Measurements from ENCODE around the gene KLHDC4.
A peak's percentile ranks its signal among the peaks of the same experiment; 100 is the strongest.
"Not testable (repeated sequence)": the region's sequence is repeated elsewhere in the genome, so short reads cannot be mapped to it uniquely, and the experiment has no call there.

The KLHDC4 gene

GRCh38 chr16:87765776-87766484 is at the start of gene KLHDC4:
Gene KLHDC4 (minus strand): TSS chr16:87765986. CDS start chr16:87765890, 96 bp downstream.
- DNase-seq: no peak

- no peak for DNase-seq
These were observed 49.8 kb upstream of the KLHDC4 start for GRCh38 chr16:87815567-87815966.

DNA sequence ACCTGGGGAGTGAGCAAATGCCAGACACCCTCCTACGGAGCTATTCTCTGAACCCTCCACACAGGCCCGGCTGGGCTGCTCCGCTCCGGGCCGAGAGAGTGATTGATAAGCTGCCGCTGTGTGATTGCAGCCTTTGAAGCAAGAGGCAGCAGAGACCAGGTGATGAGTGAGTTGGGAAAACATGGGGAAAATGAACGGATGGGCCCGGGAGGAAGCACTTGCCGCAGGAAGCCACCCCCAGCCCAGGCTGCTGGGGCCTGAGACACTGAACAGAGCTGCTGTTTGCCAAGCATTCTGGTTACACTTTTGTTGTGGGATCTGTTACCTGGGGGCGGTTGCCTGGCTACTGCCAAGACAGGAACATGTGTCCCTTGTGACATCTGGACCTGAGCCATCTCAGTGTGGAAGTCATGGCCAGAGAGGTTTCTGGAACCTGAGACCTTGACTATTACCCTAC is 46.4 kb upstream of the KLHDC4 start:
- peak; percentile 61 for DNase-seq

DNA sequence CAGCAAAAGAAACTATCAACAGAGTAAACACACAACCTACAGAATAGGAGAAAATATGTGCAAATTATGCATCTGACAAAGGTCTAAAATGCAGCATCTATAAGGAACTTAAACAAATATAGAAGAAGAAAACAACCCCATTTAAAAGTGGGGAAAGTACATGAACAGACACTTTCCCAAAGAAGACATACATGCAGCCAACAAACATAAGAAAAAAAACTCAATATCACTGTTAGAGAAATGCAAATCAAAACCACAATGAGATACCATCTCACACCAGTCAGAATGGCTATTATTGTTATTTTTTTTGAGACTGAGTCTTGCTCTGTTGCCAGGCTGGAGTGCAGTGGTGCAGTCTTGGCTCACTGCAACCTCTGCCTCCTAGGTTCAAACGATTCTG is 45.7 kb upstream of the KLHDC4 start:
- DNase-seq: not testable (repeated sequence)

DNA sequence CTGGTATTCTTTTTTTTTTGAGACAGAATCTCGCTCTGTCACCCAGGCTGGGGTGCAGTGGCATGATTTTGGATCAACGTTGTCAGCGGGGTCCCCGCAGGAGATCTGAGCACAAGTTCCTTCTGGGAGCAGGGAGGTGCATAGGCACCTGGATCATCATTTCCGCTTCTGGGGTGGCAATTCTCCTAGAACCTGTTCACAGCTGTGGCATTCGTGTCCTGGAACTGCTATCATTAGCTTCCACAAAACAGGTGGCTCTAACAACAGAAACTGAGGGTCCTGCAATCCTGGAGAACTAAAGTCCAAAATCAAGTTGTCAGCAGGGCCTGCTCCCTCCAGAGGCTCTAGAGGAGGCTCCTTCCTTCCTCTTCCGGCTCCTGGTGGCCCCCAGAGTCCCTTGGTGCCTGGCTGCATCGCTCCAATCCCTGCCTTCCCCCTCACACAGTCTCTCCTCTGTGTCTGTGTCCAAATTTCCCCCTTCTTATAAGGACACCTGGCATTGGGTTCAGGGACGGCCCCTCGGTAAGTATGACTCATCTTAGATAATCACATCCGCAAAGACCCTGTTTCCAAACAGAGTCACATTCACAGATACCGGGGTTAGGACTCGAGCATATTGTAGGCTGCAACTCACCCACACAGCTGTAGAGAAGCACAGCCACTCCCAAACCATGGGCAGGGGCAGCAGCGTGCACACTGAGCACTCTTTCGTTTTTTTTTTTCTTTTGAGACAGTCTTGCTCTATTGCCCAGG is 43.5 kb upstream of the KLHDC4 start:
- DNase-seq: no peak

- DNase-seq: no peak
These were observed 42.3 kb upstream of the KLHDC4 start for GRCh38 chr16:87808108-87808507.

- peak; percentile 84 for DNase-seq
These were observed 41.1 kb upstream of the KLHDC4 start for GRCh38 chr16:87806641-87807546.

- DNase-seq: no peak
These were observed 40.5 kb upstream of the KLHDC4 start for GRCh38 chr16:87806261-87806640.

DNA sequence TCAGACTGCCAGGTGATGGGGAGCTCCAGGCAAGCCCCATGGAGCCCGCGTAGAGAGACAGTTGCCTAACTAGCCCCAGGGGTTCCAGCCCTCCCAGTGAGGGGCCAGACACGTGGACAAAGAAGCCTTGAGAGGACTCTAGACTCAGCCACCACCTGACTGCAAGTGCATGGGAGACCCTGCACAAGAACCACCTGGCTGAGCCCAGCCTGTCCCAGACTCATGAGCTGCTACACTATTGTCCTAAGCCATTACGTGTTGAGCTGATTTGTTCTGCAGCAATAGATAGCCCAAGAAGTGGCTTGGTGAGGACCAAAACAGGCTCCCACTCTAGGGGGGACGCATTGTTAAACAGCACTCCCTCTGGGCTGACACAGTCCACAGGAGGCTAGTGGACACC is 37.6 kb upstream of the KLHDC4 start:
- DNase-seq: no peak

DNA sequence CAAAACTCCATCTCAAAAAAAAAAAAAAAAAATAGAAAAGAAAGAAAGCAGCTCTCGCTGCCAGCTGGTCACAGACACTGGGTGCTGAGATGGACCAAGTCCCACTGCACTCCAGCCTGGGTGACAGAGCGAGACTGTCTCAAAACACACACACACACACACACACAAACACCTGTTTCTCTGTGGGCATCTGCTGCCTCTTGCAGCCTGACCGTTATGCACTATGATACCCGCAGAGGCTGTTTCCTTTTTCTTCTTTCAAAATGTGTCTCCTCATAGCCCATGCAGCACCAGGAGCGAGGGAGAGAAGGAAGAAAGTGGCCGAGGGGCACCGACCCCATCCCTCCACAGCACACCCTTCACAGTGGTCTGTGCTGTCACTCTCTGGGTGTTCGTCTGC is 36.9 kb upstream of the KLHDC4 start:
- DNase-seq: no peak

- DNase-seq: no peak
These were observed 36.0 kb upstream of the KLHDC4 start for GRCh38 chr16:87801679-87802259.

GRCh38 chr16:87800497-87800896 is 34.7 kb upstream of the KLHDC4 start:
- DNase-seq: no peak

- no peak for DNase-seq
These were observed 29.6 kb upstream of the KLHDC4 start for GRCh38 chr16:87795336-87795735.

- DNase-seq: no peak
These were observed 28.8 kb upstream of the KLHDC4 start for GRCh38 chr16:87794485-87795078.

DNA sequence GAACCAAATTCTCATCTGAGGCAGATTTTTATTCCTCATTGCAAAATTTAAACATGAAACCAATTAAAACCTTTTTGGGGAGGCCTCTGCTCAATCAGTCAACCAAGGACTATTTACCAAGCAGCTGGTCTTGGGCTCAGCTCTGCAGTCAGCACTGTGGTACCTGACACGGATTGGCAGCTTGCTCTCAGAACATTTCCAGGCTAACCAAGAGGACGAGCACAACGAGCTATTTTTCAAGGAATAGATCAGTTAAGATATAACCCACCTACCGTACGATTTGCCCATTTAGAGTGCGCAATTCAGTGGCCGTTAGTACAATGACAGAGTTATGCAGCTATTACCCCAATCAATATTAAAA is 26.4 kb upstream of the KLHDC4 start:
- DNase-seq: no peak

GRCh38 chr16:87791295-87792204 is 25.8 kb upstream of the KLHDC4 start:
- no peak for DNase-seq

DNA sequence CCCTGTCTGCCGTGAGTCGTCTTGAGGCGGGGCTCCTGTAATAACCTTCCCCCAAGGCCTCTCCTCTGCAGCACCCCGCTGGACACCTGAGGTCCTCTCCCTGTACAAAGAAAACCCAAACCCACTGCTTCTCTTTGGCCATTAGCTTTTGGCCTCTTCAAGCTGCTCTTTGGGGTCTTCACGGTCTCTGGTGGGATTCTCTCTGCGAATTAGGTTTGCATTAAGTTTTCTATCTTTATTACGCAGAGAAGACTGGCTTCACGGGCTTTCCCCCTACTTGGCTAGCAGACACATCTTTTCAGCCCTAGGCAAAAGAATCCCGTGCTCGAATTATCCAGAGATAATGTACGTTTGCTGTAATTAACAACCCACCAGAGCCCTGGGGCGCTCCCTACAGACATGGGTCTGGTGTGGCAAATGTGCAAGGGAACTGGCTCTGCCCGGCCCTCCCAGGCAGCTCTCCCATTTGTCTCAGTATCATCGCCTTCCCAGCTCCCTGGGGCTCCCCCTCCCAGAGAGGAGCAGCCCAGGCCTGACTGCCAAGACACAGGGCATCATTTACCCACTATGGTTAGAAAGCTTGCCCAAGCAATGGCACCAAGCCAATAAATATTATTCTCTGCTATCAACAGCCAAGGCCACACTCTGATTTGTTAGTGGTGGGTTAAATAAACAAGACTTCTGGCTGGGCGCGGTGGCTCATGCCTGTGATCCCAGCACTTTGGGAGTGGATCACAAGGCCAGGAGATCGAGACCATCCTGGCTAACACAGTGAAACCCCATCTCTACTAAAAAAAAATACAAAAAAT is 24.7 kb upstream of the KLHDC4 start:
- DNase-seq: peak; percentile 53

GRCh38 chr16:87789437-87790291 is 23.9 kb upstream of the KLHDC4 start:
- no peak for DNase-seq

DNA sequence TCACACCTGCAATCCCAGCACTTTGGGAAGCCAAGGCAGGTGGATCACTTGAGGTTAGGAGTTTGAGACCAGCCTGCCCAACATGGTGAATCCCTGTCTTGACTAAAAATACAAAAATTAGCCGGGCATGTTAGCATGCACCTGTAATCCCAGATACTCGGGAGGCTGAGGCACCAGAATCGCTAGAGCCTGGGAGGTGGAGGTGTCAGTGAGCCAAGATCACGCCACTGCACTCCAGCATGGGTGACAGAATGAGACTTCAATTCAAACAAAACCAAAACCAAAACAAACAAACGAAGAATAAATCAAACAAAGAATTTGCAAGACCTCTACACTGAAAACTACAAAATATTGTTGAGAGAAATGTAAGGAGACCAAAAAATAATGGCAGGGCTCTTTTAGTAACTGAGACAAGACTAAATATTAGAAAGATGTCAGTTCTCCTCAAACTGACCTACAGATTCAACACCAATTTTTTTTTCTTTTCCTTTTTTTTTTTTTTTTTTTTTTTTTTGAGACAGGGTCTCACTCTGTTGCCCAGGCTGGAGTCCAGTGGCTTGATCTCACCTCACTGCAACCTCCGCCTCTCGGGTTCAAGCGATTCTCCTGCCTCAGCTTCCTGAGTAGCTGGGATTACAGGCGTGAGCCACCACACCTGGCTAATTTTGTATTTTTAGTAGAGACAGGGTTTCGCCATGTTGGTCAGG is 23.1 kb upstream of the KLHDC4 start:
- DNase-seq: not testable (repeated sequence)

All from NCI-H2081 treated with DMSO at 0.1 percent for 48 hours (cell line).